ENCODE results near the gene TBC1D14. TPM values are rescaled to one million over a fixed set of nuclear protein-coding genes. Genes with fewer than 3 reads are reported as not detected.
A peak's percentile ranks its signal among the peaks of the same experiment; 100 is the strongest.

The TBC1D14 gene
- total RNA-seq, 1 donor from 2014 or later: 61.8 TPM

GRCh38 chr4:7068883-7069282, 159.3 kb downstream of the TBC1D14 start:
- Mint-ChIP-seq H3K36me3 (ENCODE audit: insufficient read depth) (peaks cover 6% of the 10 kb centered on the region), H3K4me1 (ENCODE audit: low read depth) (peaks cover 12% of the 10 kb centered on the region), H3K27ac (peak overlapping the region; percentile 94), H3K9me3 (ENCODE audit: low read depth) (no peaks in the 10 kb centered on the region), H3K27me3 (peaks cover 16% of the 10 kb centered on the region), H3K4me3 (ENCODE audit: low read depth) (peak overlapping the region; percentile 87)
- DNase-seq (ENCODE audit: low spot score, unreplicated experiment): no peak
- no peak for TF ChIP-seq CTCF (IDR thresholded peaks at IDR 0.05; ENCODE audit: unreplicated experiment)

- peak; percentile 91 for DNase-seq (ENCODE audit: low spot score, unreplicated experiment)
- no peak overlapping the region for H3K27ac Mint-ChIP-seq
- H3K27me3 Mint-ChIP-seq: peaks cover 16% of the 10 kb centered on the region
- TF ChIP-seq CTCF (IDR thresholded peaks at IDR 0.05; ENCODE audit: unreplicated experiment): peak; percentile 98
- H3K4me1 Mint-ChIP-seq (ENCODE audit: low read depth): peaks cover 10% of the 10 kb centered on the region
- no peaks in the 10 kb centered on the region for H3K9me3 Mint-ChIP-seq (ENCODE audit: low read depth)
- no peak overlapping the region for H3K4me3 Mint-ChIP-seq (ENCODE audit: low read depth)
- peaks cover 1% of the 10 kb centered on the region for H3K36me3 Mint-ChIP-seq (ENCODE audit: insufficient read depth)
Measured at GRCh38 chr4:7070729-7071511, 161.3 kb downstream of the TBC1D14 start.

- H3K4me3 Mint-ChIP-seq (ENCODE audit: low read depth): no peak overlapping the region
- peaks cover 4% of the 10 kb centered on the region for H3K4me1 Mint-ChIP-seq (ENCODE audit: low read depth)
- peaks cover 19% of the 10 kb centered on the region for H3K27me3 Mint-ChIP-seq
- H3K36me3 Mint-ChIP-seq (ENCODE audit: insufficient read depth): no peaks in the 10 kb centered on the region
- DNase-seq (ENCODE audit: low spot score, unreplicated experiment): no peak
- TF ChIP-seq CTCF (IDR thresholded peaks at IDR 0.05; ENCODE audit: unreplicated experiment): no peak
- H3K27ac Mint-ChIP-seq: no peak overlapping the region
- H3K9me3 Mint-ChIP-seq (ENCODE audit: low read depth): no peaks in the 10 kb centered on the region
Measured at GRCh38 chr4:7073059-7073458, 163.4 kb downstream of the TBC1D14 start.

- no peak for TF ChIP-seq CTCF (IDR thresholded peaks at IDR 0.05; ENCODE audit: unreplicated experiment)
- Mint-ChIP-seq H3K36me3 (ENCODE audit: insufficient read depth) (no peaks in the 10 kb centered on the region), H3K27me3 (peaks cover 19% of the 10 kb centered on the region), H3K27ac (no peak overlapping the region), H3K4me3 (ENCODE audit: low read depth) (no peak overlapping the region), H3K4me1 (ENCODE audit: low read depth) (peaks cover 3% of the 10 kb centered on the region), H3K9me3 (ENCODE audit: low read depth) (no peaks in the 10 kb centered on the region)
- no peak for DNase-seq (ENCODE audit: low spot score, unreplicated experiment)
Measured at GRCh38 chr4:7073526-7074390, 164.1 kb downstream of the TBC1D14 start.

GRCh38 chr4:7074426-7074825, 164.8 kb downstream of the TBC1D14 start:
- Mint-ChIP-seq H3K27ac (no peak overlapping the region), H3K36me3 (ENCODE audit: insufficient read depth) (no peaks in the 10 kb centered on the region), H3K4me1 (ENCODE audit: low read depth) (peaks cover 2% of the 10 kb centered on the region), H3K9me3 (ENCODE audit: low read depth) (peaks cover 4% of the 10 kb centered on the region), H3K4me3 (ENCODE audit: low read depth) (no peak overlapping the region), H3K27me3 (peaks cover 17% of the 10 kb centered on the region)
- DNase-seq (ENCODE audit: low spot score, unreplicated experiment): no peak
- TF ChIP-seq CTCF (IDR thresholded peaks at IDR 0.05; ENCODE audit: unreplicated experiment): no peak

Measured in progenitor cell of endocrine pancreas (in vitro differentiated cells).